NCI-H187 (cell line): Measurements from ENCODE around the gene FYB1.

Experiments
- DNase-seq, 2 experiments: peaks; one replicate each; lab custom pipeline; 2025; lab: John Stamatoyannopoulos, UW

Gene FYB1

GRCh38 chr5:39158786-39159185 is 60.6 kb downstream of the FYB1 start:
- DNase-seq, result no peak

- no peak for DNase-seq
Observed at GRCh38 chr5:39158127-39158593, 61.2 kb downstream of the FYB1 start.

GRCh38 chr5:39157701-39158100 is 61.7 kb downstream of the FYB1 start:
- DNase-seq, result no peak

- DNase-seq, result no peak
Observed at GRCh38 chr5:39156082-39156481, 63.3 kb downstream of the FYB1 start.

GRCh38 chr5:39151745-39152144 is 67.6 kb downstream of the FYB1 start:
- DNase-seq, result no peak

GRCh38 chr5:39149966-39150365 is 69.4 kb downstream of the FYB1 start:
- no peak for DNase-seq

GRCh38 chr5:39148983-39149534 is 70.3 kb downstream of the FYB1 start:
- no peak for DNase-seq

- DNase-seq, result no peak
Observed at GRCh38 chr5:39146831-39147540, 72.4 kb downstream of the FYB1 start.

- DNase-seq, result no peak
Observed at GRCh38 chr5:39143151-39143860, 76.1 kb downstream of the FYB1 start.

- DNase-seq, result no peak
Observed at GRCh38 chr5:39140558-39141168, 78.7 kb downstream of the FYB1 start.

GRCh38 chr5:39138892-39139291 is 80.5 kb downstream of the FYB1 start:
- DNase-seq, result no peak

- no peak for DNase-seq
Observed at GRCh38 chr5:39137819-39138451, 81.4 kb downstream of the FYB1 start.

- DNase-seq, result no peak
Observed at GRCh38 chr5:39137391-39137790, 82.0 kb downstream of the FYB1 start.

- no peak for DNase-seq
Observed at GRCh38 chr5:39132792-39133191, 86.6 kb downstream of the FYB1 start.

- DNase-seq, result no peak
Observed at GRCh38 chr5:39132128-39132447, 87.3 kb downstream of the FYB1 start.

- DNase-seq, result no peak
Observed at GRCh38 chr5:39131210-39132127, 87.9 kb downstream of the FYB1 start.

- DNase-seq, result no peak
Observed at GRCh38 chr5:39130716-39131115, 88.6 kb downstream of the FYB1 start.

GRCh38 chr5:39121922-39122321 is 97.4 kb downstream of the FYB1 start:
- DNase-seq, result no peak

- DNase-seq, result no peak
Observed at GRCh38 chr5:39121315-39121714, 98.0 kb downstream of the FYB1 start.

GRCh38 chr5:39120052-39120420 is 99.3 kb downstream of the FYB1 start:
- no peak for DNase-seq

- DNase-seq, result no peak
Observed at GRCh38 chr5:39119404-39120051, 99.8 kb downstream of the FYB1 start.
